ENCODE data around the gene BCORL1.

GRCh38 chrX:130075777-130076176 lies 93.3 kb downstream of the BCORL1 start:
- TF ChIP-seq POLR2A (IDR thresholded peaks at IDR 0.05) (no peak), CTCF (IDR thresholded peaks at IDR 0.05) (no peak)

All from body of pancreas (tissue), 4 donors.